ENCODE measurements around the gene NAV2.

The NAV2 gene

DNA sequence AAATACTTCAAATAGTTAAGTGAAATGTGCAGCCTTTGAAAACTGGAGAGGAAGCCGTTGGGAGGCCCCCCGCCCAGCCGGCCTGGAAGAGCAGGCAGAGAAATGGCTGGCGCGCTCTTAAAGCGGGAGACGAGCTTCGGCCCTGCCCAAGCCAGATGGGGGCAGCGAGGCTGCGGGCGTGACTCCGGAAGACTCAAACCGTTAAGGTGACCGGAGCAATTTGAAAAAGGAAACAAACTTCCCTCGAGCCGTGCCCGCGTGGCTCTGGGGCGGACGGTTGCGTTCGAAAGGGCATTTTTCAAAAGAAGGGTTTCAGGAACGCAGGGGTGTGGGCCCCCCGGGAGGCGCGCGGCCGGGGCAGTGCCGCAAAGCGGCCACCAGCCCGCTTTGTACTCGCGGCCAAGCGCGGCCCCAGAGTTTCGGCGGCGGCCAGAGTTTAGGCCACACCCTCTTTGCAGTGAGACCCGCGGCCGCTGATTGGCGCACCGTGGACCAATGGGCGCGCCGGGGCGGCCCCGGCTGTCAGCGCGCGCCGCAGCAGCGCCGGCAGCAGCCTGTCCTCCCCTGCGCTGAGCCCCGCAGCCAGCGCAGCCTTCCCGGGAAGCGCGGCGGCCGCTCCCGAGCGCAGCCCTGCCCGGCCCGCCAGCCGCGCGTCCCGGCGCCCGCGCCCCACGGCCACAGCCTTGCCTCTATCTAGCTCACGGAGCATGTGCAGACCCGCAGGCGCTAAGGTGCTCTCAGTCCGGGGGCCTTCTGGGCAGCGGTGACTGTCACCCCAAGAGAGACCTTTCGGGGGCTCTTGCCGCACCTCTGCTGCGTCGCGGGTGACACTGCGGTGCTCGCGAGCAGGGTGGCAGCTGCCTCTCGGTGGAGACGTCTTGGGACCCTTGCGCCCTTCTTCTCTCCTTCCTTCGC lies at the start of gene NAV2:
NAV2 (plus strand) TSS at position 557 of the 915 bp plus-strand sequence. CDS start 859 bp downstream, outside the sequence.
- peak; percentile 71 for DNase-seq

DNA sequence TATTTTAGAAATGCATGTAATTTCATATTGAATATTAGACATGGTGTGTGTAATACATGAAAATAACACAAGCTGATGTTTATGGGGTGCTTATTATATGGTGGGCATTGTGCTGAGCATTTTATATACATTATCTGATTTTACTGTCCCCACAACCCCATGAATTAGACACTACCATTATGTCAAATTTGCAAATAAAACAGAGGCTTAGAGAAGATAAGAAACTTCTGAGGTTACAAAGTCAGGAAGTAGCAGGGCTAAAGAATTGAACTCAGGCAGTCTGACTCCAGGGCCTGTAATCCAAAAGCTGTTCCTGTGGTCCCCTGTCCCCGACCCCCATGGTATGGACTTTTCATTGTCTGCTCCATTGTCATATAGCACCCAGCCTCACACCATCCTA lies 49.4 kb upstream of the NAV2 start:
- DNase-seq: no peak

GRCh38 chr11:19664886-19665548 lies 47.6 kb upstream of the NAV2 start:
- peak; percentile 51 for DNase-seq

- DNase-seq: no peak
Observed at GRCh38 chr11:19666951-19667350, 45.7 kb upstream of the NAV2 start.

GRCh38 chr11:19669511-19669910 lies 43.1 kb upstream of the NAV2 start:
- no peak for DNase-seq

- DNase-seq: no peak
Observed at GRCh38 chr11:19670030-19670791, 42.4 kb upstream of the NAV2 start.

GRCh38 chr11:19672586-19673206 lies 39.9 kb upstream of the NAV2 start:
- DNase-seq: no peak

DNA sequence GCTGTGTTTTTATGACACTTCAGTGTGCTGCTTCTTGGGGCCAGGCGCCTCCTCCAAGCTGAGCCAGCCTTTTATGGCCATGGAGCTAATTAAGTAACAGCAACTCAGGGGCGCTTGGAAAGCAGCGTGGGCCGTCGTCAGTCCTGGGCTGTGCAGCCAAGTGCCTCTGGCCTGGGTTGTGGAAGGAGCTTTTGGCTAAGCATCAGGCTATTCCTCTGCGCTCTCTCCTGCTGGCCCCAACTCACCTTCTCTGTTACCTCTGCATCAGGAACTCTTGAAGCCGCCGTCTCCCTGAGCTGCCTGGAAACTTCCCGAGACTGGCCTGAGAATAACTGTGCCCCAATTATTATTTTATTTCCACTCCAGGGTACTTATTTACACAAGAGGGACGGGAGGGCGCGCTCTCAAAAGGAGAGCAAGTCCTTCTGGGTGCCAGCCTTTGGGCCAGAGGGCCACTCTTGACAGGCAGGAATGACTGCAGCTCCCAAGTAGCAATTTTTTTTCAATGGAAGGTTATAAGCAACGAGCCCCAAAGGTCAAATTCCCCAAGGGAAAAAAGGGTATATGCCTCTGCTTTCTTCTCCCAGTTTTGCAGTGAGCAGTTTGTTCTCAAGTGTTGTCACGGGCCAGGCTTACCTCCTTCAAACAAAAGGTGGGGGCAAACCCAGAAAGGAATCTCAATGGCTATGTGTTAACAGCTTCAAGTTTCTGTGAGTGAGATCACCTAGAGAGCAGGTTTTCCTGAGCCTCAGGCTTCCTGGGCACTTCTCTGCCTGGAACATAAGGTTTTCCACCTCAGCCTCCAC lies 38.5 kb upstream of the NAV2 start:
- no peak for DNase-seq

- no peak for DNase-seq
Observed at GRCh38 chr11:19674836-19675235, 37.8 kb upstream of the NAV2 start.

GRCh38 chr11:19675397-19675796 lies 37.2 kb upstream of the NAV2 start:
- DNase-seq: no peak

DNA sequence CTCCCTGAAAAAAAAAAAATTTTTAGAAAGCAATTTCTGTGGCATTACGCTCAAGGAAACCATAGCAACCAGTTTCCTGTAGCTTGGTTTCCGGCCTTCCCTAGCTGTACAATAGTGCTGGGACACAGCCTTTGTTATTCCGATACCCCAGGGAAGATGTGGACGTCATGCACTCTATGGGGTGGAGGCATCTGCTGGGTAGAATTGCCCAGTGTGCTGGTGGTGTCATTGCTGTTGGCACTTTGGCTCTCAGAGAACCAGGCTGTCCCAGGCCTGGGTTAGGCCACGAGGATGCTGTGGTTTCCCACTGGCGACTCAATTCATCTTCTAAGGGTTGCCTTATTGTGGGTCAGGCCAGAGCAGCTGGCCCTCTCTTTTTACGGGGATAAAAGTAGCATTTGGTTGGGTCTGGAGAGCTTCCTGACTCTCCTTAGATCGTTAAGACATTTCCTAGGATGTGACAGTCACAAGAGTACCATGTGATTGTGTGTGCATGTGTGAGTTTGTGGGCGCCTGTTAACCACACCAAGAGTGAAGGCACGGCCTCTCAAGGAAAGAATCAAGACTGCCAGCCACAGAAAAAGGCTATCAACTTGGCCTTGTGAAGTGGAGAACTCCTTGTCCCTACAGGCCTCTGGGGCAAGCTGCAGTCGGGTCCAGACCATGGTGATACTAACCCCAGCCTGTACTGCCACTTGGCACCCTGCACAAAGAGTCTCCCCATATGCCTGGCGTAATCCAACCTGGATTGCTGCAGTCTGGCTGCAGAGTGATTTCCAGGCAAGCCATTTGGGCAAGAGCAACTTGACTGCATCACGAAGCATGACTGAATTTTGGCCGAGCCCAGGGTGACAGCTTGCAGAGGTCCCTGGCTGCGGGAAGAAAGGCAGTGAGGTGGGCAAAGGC lies 35.9 kb upstream of the NAV2 start:
- peak; percentile 11 for DNase-seq

DNA sequence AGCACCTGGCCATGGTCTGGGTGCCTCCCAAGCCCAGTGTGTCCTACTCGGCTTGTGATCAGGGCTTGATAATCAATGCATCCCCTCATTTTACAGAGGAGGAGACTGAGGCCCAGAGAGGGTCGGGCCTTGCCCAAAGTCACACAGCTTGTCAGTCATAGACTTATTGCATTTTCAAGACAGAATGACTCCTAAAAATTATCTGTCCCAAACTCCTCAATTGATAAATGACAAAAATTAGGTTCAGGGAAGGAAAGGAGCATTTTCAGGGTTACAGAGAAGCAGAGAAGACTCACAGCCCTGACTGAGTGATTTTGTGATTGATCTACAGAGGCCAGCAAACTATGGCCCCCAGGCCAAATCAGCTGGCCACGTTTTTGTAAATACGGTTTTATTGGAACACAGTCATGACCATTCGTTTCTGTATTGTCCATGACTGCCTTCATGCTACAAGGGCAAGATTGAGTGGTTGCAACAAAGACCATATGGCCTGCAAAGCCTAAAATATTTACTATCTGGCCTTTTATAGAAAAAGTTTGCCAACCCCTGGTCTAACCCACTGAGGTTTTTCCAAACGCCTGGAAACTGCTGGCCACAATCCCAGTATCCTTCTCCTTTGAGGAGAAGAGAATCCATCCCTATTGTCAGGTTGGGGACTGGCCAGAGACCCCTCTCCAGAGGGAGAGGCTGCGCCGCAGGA lies 35.1 kb upstream of the NAV2 start:
- no peak for DNase-seq

DNA sequence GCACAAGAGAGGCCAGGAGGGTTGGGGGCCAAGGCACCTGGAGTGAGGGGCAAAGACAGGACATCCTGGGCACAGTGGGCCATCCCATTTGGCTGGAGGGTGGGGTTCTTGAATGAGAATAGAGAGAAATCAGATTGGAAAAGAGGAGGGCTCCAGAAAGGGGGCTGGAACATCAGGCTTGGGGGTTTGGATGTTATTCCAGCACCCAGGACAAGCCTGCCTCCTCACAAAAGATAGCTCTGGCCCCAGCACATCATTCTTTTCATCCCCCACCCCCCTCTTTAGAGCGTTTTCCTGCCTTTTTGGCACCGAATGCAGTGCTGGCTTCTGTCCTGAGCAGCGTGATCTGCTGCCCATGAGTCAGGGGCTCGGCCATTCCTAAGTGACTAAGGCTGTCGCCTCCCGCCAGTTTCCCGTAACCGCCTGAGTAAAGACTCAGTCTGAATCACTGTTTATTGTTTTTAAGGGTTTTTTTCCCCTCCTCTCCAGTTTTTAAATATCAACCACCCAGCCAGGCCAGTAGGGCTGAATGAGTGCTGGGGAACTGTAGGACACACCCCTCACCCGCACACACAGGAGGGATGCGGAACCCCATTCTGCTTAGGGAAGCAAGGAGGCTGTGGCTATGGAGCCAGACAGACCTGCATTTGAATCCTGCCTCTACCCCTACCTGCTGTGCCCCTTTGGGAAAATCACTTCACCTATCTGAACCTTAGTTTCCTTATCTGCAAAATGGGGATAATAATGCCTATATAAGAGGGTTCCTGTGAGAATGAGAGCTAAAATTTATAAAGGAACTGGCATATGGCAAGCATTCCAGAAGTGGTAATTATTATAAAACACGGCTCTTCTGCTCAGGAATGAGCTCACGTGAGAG lies 32.4 kb upstream of the NAV2 start:
- DNase-seq: no peak

GRCh38 chr11:19680829-19681368 lies 31.7 kb upstream of the NAV2 start:
- no peak for DNase-seq

DNA sequence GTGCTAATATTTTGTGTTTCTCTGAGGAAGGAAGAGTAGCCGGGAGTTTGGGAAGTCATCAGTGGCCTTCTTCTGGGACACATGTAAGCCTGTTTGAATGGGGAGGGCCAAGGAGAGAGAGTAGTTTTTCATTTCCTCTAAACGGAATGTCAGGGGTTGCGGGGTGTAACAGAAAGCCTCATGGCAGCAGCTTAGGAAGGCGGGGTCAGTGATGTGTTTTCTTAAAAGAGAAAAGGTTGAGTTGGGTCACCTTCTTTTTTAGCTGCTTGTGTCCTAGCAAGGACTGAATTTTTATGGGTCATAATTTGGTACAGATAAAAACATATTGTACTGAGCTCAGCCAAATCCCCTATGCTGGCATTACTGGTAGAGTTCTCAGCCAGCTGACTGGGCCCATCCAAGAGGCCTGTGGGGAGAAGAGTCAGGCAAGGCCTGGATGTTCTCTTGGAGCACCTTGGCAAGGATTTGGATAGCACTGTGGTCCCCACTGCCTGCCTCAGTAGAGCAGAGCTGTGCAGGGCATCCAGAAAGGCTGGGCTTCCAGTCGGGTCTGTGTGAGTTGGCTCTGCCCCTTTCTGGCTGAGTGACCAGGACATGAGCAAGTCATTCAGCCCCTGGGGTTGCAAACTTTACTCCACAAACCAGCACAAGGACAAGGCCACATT lies 29.4 kb upstream of the NAV2 start:
- DNase-seq: no peak

- no peak for DNase-seq
Observed at GRCh38 chr11:19683862-19684491, 28.7 kb upstream of the NAV2 start.

GRCh38 chr11:19686234-19686633 lies 26.4 kb upstream of the NAV2 start:
- DNase-seq: no peak

DNA sequence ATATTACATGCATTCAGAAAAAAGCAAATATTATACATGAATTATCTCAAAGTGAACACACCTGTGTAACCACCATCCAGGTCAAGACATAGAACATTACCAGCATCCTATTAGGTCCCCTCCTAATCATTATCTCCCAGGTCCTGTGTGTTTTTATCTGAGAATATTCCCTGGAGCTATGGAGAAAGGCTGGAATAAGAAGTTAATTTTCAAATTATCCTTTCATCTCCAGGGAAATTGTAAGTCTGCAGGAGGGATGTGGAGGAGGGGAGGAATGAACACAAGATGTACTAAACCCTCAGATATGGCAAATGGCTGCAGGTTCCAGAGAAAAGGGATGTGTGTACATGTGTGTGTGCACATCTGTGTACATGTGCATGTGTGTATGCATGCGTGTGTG lies 25.2 kb upstream of the NAV2 start:
- no peak for DNase-seq

All from NCI-H2171 (cell line).